ENCODE measurements around the gene EEPD1.

EEPD1 gene

GRCh38 chr7:36297364-36298009, 144.4 kb downstream of the EEPD1 start:
- Mint-ChIP-seq H3K9me3 (no peaks in the 10 kb centered on the region), H3K27me3 (peaks cover under 1% of the 10 kb centered on the region), H3K4me3 (no peak overlapping the region), H3K27ac (no peak overlapping the region), H3K36me3 (peaks cover 6% of the 10 kb centered on the region), H3K4me1 (peaks cover 3% of the 10 kb centered on the region)
- no peak for DNase-seq
- CTCF ChIA-PET, result no interaction called here

GRCh38 chr7:36298106-36298505, 145.1 kb downstream of the EEPD1 start:
- DNase-seq, result no peak
- no peak overlapping the region for H3K27ac Mint-ChIP-seq
- CTCF ChIA-PET, result no interaction called here
- no peaks in the 10 kb centered on the region for H3K27me3 Mint-ChIP-seq
- no peak overlapping the region for H3K4me3 Mint-ChIP-seq
- H3K36me3 Mint-ChIP-seq, result peaks cover 6% of the 10 kb centered on the region
- H3K9me3 Mint-ChIP-seq, result no peaks in the 10 kb centered on the region
- no peaks in the 10 kb centered on the region for H3K4me1 Mint-ChIP-seq

- peaks cover 6% of the 10 kb centered on the region for H3K36me3 Mint-ChIP-seq
- H3K4me3 Mint-ChIP-seq, result no peak overlapping the region
- no peaks in the 10 kb centered on the region for H3K9me3 Mint-ChIP-seq
- H3K27ac Mint-ChIP-seq, result no peak overlapping the region
- CTCF ChIA-PET, result interaction anchor here (3.3 kb wide), 1 partner anchor 8 kb away, joined by 17 read pairs; no protein-coding TSS in a partner anchor
- no peaks in the 10 kb centered on the region for H3K4me1 Mint-ChIP-seq
- no peak for DNase-seq
- no peaks in the 10 kb centered on the region for H3K27me3 Mint-ChIP-seq
These were observed 146.2 kb downstream of the EEPD1 start for GRCh38 chr7:36299223-36299774.

- Mint-ChIP-seq H3K36me3 (peaks cover 6% of the 10 kb centered on the region), H3K9me3 (no peaks in the 10 kb centered on the region), H3K4me3 (no peak overlapping the region), H3K4me1 (no peaks in the 10 kb centered on the region), H3K27ac (no peak overlapping the region), H3K27me3 (no peaks in the 10 kb centered on the region)
- CTCF ChIA-PET, result interaction anchor here (2.8 to 3.3 kb wide), 2 partner anchors 9 to 18 kb away, joined by 15 to 17 read pairs; no protein-coding TSS in a partner anchor
- no peak for DNase-seq
These were observed 146.8 kb downstream of the EEPD1 start for GRCh38 chr7:36299823-36300341.

- Mint-ChIP-seq H3K36me3 (peaks cover 6% of the 10 kb centered on the region), H3K27ac (no peak overlapping the region), H3K4me3 (no peak overlapping the region)
These were observed 147.8 kb downstream of the EEPD1 start for GRCh38 chr7:36300696-36301350.

GRCh38 chr7:36301914-36302771, 149.1 kb downstream of the EEPD1 start:
- H3K27ac Mint-ChIP-seq, result no peak overlapping the region
- no peak for DNase-seq
- H3K4me1 Mint-ChIP-seq, result no peaks in the 10 kb centered on the region
- CTCF ChIA-PET, result interaction anchor here (1.6 to 3.3 kb wide), 3 partner anchors 11 to 316 kb away, joined by 5 to 17 read pairs (median 15); no protein-coding TSS in a partner anchor
- no peaks in the 10 kb centered on the region for H3K27me3 Mint-ChIP-seq
- H3K9me3 Mint-ChIP-seq, result no peaks in the 10 kb centered on the region
- no peak overlapping the region for H3K4me3 Mint-ChIP-seq
- peaks cover 6% of the 10 kb centered on the region for H3K36me3 Mint-ChIP-seq

More at GRCh38 chr7:36300696-36301350, 147.8 kb downstream of the EEPD1 start:
- DNase-seq, result no peak
- no peaks in the 10 kb centered on the region for H3K9me3 Mint-ChIP-seq
- no peaks in the 10 kb centered on the region for H3K27me3 Mint-ChIP-seq
- no peaks in the 10 kb centered on the region for H3K4me1 Mint-ChIP-seq
- CTCF ChIA-PET, result interaction anchor here (2.8 to 3.3 kb wide), 2 partner anchors 10 to 18 kb away, joined by 15 to 17 read pairs; no protein-coding TSS in a partner anchor

- Mint-ChIP-seq H3K27me3 (no peaks in the 10 kb centered on the region), H3K36me3 (no peaks in the 10 kb centered on the region), H3K9me3 (no peaks in the 10 kb centered on the region), H3K27ac (no peak overlapping the region), H3K4me1 (no peaks in the 10 kb centered on the region), H3K4me3 (no peak overlapping the region)
- DNase-seq, result no peak
- CTCF ChIA-PET, result interaction anchor here (1.5 to 1.6 kb wide), 2 partner anchors 12 to 318 kb away, joined by 5 read pairs; no protein-coding TSS in a partner anchor
These were observed 150.4 kb downstream of the EEPD1 start for GRCh38 chr7:36303202-36304098.

GRCh38 chr7:36304099-36304425, 151.0 kb downstream of the EEPD1 start:
- H3K36me3 Mint-ChIP-seq, result no peaks in the 10 kb centered on the region
- CTCF ChIA-PET, result interaction anchor here (1.5 kb wide), 1 partner anchor 12 kb away, joined by 5 read pairs; no protein-coding TSS in a partner anchor
- no peaks in the 10 kb centered on the region for H3K9me3 Mint-ChIP-seq
- H3K27ac Mint-ChIP-seq, result no peak overlapping the region
- no peaks in the 10 kb centered on the region for H3K4me1 Mint-ChIP-seq
- H3K27me3 Mint-ChIP-seq, result no peaks in the 10 kb centered on the region
- no peak for DNase-seq
- no peak overlapping the region for H3K4me3 Mint-ChIP-seq

- H3K9me3 Mint-ChIP-seq, result no peaks in the 10 kb centered on the region
- CTCF ChIA-PET, result interaction anchor here (0.7 to 1.8 kb wide), 3 partner anchors 13 to 142 kb away, joined by 3 to 7 read pairs (median 6); no protein-coding TSS in a partner anchor
- no peak for DNase-seq
- no peaks in the 10 kb centered on the region for H3K36me3 Mint-ChIP-seq
- H3K27me3 Mint-ChIP-seq, result peaks cover 3% of the 10 kb centered on the region
- no peak overlapping the region for H3K27ac Mint-ChIP-seq
- H3K4me3 Mint-ChIP-seq, result no peak overlapping the region
- no peaks in the 10 kb centered on the region for H3K4me1 Mint-ChIP-seq
These were observed 152.2 kb downstream of the EEPD1 start for GRCh38 chr7:36305226-36305625.

GRCh38 chr7:36305648-36306047, 152.6 kb downstream of the EEPD1 start:
- CTCF ChIA-PET, result interaction anchor here (0.7 to 1.8 kb wide), 3 partner anchors 13 to 142 kb away, joined by 3 to 7 read pairs (median 6); no protein-coding TSS in a partner anchor
- H3K4me1 Mint-ChIP-seq, result no peaks in the 10 kb centered on the region
- peaks cover 3% of the 10 kb centered on the region for H3K27me3 Mint-ChIP-seq
- no peak for DNase-seq
- H3K27ac Mint-ChIP-seq, result no peak overlapping the region
- no peak overlapping the region for H3K4me3 Mint-ChIP-seq
- no peaks in the 10 kb centered on the region for H3K36me3 Mint-ChIP-seq
- no peaks in the 10 kb centered on the region for H3K9me3 Mint-ChIP-seq

- Mint-ChIP-seq H3K27ac (no peak overlapping the region), H3K9me3 (no peaks in the 10 kb centered on the region), H3K4me1 (no peaks in the 10 kb centered on the region), H3K27me3 (peaks cover 3% of the 10 kb centered on the region), H3K4me3 (no peak overlapping the region), H3K36me3 (no peaks in the 10 kb centered on the region)
- CTCF ChIA-PET, result interaction anchor here (1.7 to 1.8 kb wide), 2 partner anchors 13 to 14 kb away, joined by 6 to 7 read pairs; no protein-coding TSS in a partner anchor
- DNase-seq, result no peak
These were observed 153.2 kb downstream of the EEPD1 start for GRCh38 chr7:36306222-36306621.

GRCh38 chr7:36306722-36307121, 153.7 kb downstream of the EEPD1 start:
- CTCF ChIA-PET, result interaction anchor here (0.9 to 1.7 kb wide), 2 partner anchors 12 to 331 kb away, joined by 3 to 7 read pairs; no protein-coding TSS in a partner anchor
- H3K36me3 Mint-ChIP-seq, result no peaks in the 10 kb centered on the region
- H3K4me1 Mint-ChIP-seq, result no peaks in the 10 kb centered on the region
- H3K4me3 Mint-ChIP-seq, result no peak overlapping the region
- H3K9me3 Mint-ChIP-seq, result no peaks in the 10 kb centered on the region
- H3K27me3 Mint-ChIP-seq, result peaks cover 3% of the 10 kb centered on the region
- DNase-seq, result no peak
- H3K27ac Mint-ChIP-seq, result no peak overlapping the region

- DNase-seq, result no peak
- Mint-ChIP-seq H3K4me1 (peaks cover 2% of the 10 kb centered on the region), H3K9me3 (no peaks in the 10 kb centered on the region), H3K27ac (no peak overlapping the region), H3K36me3 (no peaks in the 10 kb centered on the region), H3K4me3 (no peak overlapping the region), H3K27me3 (peaks cover 7% of the 10 kb centered on the region)
- CTCF ChIA-PET, result interaction anchor here (0.7 to 1.4 kb wide), 2 partner anchors 11 to 29 kb away, joined by 5 to 7 read pairs; no protein-coding TSS in a partner anchor
These were observed 155.0 kb downstream of the EEPD1 start for GRCh38 chr7:36308031-36308430.
